Measurements from ENCODE around the gene MX1. TPM values are rescaled to one million over a fixed set of nuclear protein-coding genes. Genes with fewer than 3 reads are reported as not detected.
A peak's percentile ranks its signal among the peaks of the same experiment; 100 is the strongest.

Gene MX1
- total and polyA plus RNA-seq, 8 donors: 4.9 to 21.4 (median 11.2) TPM

DNA sequence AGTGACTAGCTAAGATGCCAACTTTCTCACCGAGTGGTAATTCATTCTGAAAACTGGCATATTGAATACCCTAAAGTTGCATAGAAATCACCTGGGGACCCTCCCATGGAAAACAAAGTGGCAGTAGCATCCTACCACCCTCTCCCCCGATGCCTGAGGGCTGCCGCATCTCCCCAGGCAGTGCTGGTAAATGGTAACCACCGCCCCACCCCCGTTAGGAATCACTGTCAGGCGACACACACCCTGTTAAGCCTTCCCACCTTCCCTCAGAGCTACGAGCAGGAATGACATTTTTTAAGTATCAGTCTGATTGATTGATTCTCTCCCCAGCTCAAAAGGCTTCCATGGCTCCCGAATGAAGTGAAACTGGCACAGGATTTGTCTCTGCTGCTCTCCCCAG, 53.6 kb downstream of the MX1 start:
- ATAC-seq (peak in 1 of 4 donors; percentile 1), FAIRE-seq (no peak), DNase-seq (no peak)
- Histone ChIP-seq H3K36me3 (peaks cover 0 to 62% (median 0%) of the 10 kb centered on the region in 3 donors), H3K4me1 (peaks cover 34 to 39% (median 34%) of the 10 kb centered on the region in 3 donors), H3K27ac (peak overlapping the region in 2 of 4 donors; percentile 28 to 30), H3K27me3 (no peaks in the 10 kb centered on the region), H3K9me3 (no peaks in the 10 kb centered on the region), H3K4me3 (no peak overlapping the region)
- intact Hi-C loops (cut with DNase I): no loop called here
- TF ChIP-seq, protein P1, sequence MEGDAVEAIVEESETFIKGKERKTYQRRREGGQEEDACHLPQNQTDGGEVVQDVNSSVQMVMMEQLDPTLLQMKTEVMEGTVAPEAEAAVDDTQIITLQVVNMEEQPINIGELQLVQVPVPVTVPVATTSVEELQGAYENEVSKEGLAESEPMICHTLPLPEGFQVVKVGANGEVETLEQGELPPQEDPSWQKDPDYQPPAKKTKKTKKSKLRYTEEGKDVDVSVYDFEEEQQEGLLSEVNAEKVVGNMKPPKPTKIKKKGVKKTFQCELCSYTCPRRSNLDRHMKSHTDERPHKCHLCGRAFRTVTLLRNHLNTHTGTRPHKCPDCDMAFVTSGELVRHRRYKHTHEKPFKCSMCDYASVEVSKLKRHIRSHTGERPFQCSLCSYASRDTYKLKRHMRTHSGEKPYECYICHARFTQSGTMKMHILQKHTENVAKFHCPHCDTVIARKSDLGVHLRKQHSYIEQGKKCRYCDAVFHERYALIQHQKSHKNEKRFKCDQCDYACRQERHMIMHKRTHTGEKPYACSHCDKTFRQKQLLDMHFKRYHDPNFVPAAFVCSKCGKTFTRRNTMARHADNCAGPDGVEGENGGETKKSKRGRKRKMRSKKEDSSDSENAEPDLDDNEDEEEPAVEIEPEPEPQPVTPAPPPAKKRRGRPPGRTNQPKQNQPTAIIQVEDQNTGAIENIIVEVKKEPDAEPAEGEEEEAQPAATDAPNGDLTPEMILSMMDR (IDR thresholded peaks at IDR 0.05): no peak
- 70 to 78% methylated on average over 8 of the region's 8 CpGs for WGBS, 2 donors

DNA sequence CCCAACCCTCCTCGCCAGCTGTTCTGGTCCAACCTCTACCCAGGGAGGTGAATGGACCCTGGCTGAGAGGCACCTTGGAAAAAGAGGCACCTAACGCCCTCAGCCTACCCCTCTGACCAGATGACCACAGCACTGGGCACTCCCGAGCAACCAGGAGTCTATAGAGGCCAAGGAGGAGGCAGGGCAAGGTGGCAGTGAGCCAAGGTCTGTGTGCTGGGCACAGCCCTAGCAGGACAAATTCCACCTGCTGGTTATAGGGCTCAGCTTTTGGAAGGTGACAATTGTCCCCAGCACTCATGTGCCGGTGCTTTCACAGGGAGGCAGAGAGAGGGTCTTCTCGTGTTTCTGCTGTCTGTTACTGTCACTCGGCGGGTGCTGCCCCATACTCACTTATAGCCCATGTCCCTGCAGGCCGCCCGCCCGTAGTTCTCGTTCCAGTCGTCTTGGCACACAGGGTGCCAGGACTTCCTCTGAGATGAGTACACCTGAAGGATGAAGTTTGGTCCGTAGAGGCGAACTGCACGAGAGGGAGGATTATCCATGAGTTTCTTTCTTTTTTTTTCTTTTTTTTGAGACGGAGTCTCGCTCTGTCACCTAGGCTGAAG, 54.1 kb downstream of the MX1 start:
- intact Hi-C loops (cut with DNase I): no loop called here
- Histone ChIP-seq H3K4me3 (no peak overlapping the region), H3K4me1 (peaks cover 35 to 40% (median 36%) of the 10 kb centered on the region in 3 donors), H3K36me3 (peaks cover 0 to 63% (median 0%) of the 10 kb centered on the region in 3 donors), H3K9me3 (no peaks in the 10 kb centered on the region), H3K27ac (peak overlapping the region in 2 of 4 donors; percentile 28 to 30), H3K27me3 (no peaks in the 10 kb centered on the region)
- DNase-seq (peak; percentile 65 to 89 (median 78)), FAIRE-seq (no peak), ATAC-seq (peak; percentile 44 to 57 (median 54))
- TF ChIP-seq, protein P1 (IDR thresholded peaks at IDR 0.05): no peak
- 62 to 63% methylated on average over 16 to 17 of the region's 17 CpGs for WGBS, 2 donors

DNA sequence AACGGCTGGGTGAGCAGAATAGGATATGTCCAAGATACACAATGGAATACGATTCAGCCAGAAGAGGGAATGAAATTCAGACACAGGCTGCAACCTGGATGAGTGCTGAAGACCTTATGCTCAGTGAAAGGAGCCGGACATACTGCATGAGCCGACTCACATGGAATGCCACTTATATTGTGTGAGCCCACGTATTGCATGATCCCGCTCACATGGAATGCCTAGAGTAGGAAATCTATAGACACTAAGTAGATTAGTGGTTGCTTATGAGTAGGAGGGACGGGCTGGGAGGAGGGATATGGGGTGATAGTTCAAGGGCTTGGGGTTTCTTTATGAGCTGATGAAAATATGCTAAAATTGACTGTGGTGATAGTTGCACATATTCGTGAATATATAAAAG, 55.2 kb downstream of the MX1 start:
- no peak for FAIRE-seq
- ATAC-seq: no peak
- Histone ChIP-seq H3K27ac (no peak overlapping the region), H3K9me3 (no peaks in the 10 kb centered on the region), H3K4me1 (peaks cover 40 to 46% (median 44%) of the 10 kb centered on the region in 3 donors), H3K36me3 (peaks cover 0 to 58% (median 0%) of the 10 kb centered on the region in 3 donors), H3K4me3 (no peak overlapping the region), H3K27me3 (no peaks in the 10 kb centered on the region)
- intact Hi-C loops (cut with DNase I): no loop called here
- no peak for DNase-seq
- TF ChIP-seq, protein P1 (IDR thresholded peaks at IDR 0.05): no peak
- WGBS, 2 donors: 88% methylated on average over 8 of the region's 8 CpGs

DNA sequence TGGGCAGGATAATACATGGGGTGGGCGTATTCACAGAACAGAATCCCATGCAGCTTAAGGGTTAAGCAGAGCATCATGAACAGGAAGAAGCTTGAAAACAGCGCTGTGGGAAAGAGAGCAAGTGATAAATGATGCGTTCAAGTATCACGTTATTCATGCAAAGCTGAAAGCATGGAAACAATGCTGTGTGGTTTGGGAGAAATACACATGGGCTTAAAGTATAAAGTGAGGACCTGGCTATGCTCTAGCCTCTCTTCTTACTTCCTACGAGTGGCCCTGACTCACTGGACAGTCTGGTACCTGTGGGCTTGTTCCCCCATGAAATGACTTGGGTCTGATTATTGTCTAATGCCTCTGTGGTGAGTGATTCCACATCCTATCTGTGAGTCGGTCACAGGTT, 56.3 kb downstream of the MX1 start:
- Histone ChIP-seq H3K36me3 (peaks cover 0 to 59% (median 4%) of the 10 kb centered on the region in 3 donors), H3K9me3 (no peaks in the 10 kb centered on the region), H3K27ac (no peak overlapping the region), H3K27me3 (no peaks in the 10 kb centered on the region), H3K4me1 (peaks cover 51 to 52% (median 51%) of the 10 kb centered on the region in 3 donors), H3K4me3 (no peak overlapping the region)
- DNase-seq: no peak
- intact Hi-C loops (cut with DNase I): no loop called here
- 54 to 63% methylated on average over 6 of the region's 6 CpGs for WGBS, 2 donors
- no peak for FAIRE-seq
- TF ChIP-seq, protein P1 (IDR thresholded peaks at IDR 0.05): no peak
- no peak for ATAC-seq

DNA sequence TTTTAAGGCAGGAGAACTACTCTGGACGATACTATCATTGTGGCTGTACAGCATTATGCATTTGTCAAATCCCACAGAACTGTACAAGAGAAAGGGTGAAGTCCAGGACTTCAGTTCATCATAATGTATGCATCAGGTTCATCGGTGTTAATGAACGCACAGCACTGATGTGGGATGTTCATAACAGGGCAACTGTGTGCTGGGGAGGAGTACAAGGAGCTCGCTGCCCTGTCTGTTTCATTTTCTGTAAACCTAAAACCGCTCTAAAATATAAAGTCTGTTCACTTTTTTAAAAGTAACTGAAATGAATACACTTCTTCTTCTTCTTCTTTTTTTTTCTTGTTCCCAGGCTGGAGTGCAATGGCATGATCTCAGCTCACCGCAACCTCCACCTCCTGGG, 56.9 kb downstream of the MX1 start:
- DNase-seq (no peak), FAIRE-seq (no peak), ATAC-seq (no peak)
- Histone ChIP-seq H3K36me3 (peaks cover 0 to 66% (median 5%) of the 10 kb centered on the region in 3 donors), H3K27me3 (no peaks in the 10 kb centered on the region), H3K9me3 (no peaks in the 10 kb centered on the region), H3K4me1 (peaks cover 50 to 57% (median 51%) of the 10 kb centered on the region in 3 donors), H3K27ac (no peak overlapping the region), H3K4me3 (no peak overlapping the region)
- intact Hi-C loops (cut with DNase I): no loop called here
- TF ChIP-seq, protein P1 (IDR thresholded peaks at IDR 0.05): no peak
- WGBS, 2 donors: 90 to 93% methylated on average over 6 of the region's 6 CpGs
